K562 (cell line): Measurements from ENCODE around the gene SUMF2. TPM values are rescaled to one million over a fixed set of nuclear protein-coding genes. Genes with fewer than 3 reads are reported as not detected.

Experiments used
- ATAC-seq: fragments of 200-7000 bp; cut with Tn5 transposase; 3 replicates; pipeline ENCODE4 v1.9.1; 2020; ENCODE audit warnings: moderate library complexity
- BruUV-seq: library from RNA; stranded (reverse); fragments of 400-500 nt; replicated peaks from 2 replicates; lab custom pipeline; 2021; lab: Mats Ljungman, UMichigan
- CTCF ChIA-PET: fragments of 300-600 bp; formaldehyde crosslinking; extraction: SDS; loops from one replicate; lab custom pipeline; 2021; ENCODE audit warnings: low intra/inter-chr PET ratio; lab: Yijun Ruan, JAX
- POLR2A ChIA-PET: fragments of 300-600, 350-650 bp; sonication (Branson Sonifier 250); formaldehyde crosslinking; extraction: SDS; loops from one replicate; lab custom pipeline; 2021; ENCODE audit warnings: antibody characterized with exemption, inconsistent platforms; lab: Yijun Ruan, JAX
- DNase-seq, 4 experiments: peaks; one replicate each; pipeline versions ENCODE4 v3.0.0 to v3.0.0-alpha.2; 2011 to 2018; ENCODE audit warnings: low spot score in 3 of 4, mixed read lengths in 3 of 4; ENCODE audit errors: extremely low read depth in 1 of 4
- FAIRE-seq: peaks from 2 replicates; lab custom pipeline; 2011; peaks lifted over from hg19 to GRCh38; lab: Jason Lieb, UNC
- H2AFZ ChIP-seq: 2 replicates; pipeline ENCODE4 v1.6.0; 2011; ENCODE audit warnings: low read depth, low read length, control low read depth, inconsistent platforms
- H3K27ac ChIP-seq: fragments of 200-600 bp; 3 replicates; pipeline ENCODE4 v1.8.0; 2011; ENCODE audit warnings: low read depth, mild to moderate bottlenecking, control low read depth, inconsistent platforms, low read length, moderate library complexity, mixed read lengths; ENCODE audit errors: extremely low read depth
- H3K27me3 ChIP-seq, 2 experiments: fragments of 300-600 bp in 1 of 2; 2 replicates in 1 of 2; 3 replicates in 1 of 2; pipeline versions ENCODE4 v1.6.0 to v1.8.0; 2011; ENCODE audit warnings: inconsistent platforms in 2 of 2, low read length in 2 of 2, mild to moderate bottlenecking in 1 of 2, mixed read lengths in 1 of 2, moderate library complexity in 1 of 2; ENCODE audit not compliant: control insufficient read depth in 2 of 2, insufficient read depth in 2 of 2
- H3K36me3 ChIP-seq: fragments of 300-600 bp; 3 replicates; pipeline ENCODE4 v1.8.0; 2011; ENCODE audit warnings: mild to moderate bottlenecking, low read length, inconsistent platforms; ENCODE audit not compliant: control insufficient read depth, insufficient read depth
- H3K4me1 ChIP-seq, 2 experiments: fragments of 200-600 bp in 1 of 2; replicated peaks in 1 of 2; 2 replicates in 1 of 2; 3 replicates in 1 of 2; pipeline versions ENCODE4 v1.5.1 to v1.8.0; 2011; ENCODE audit warnings: inconsistent platforms in 2 of 2, low read length in 2 of 2, mild to moderate bottlenecking in 1 of 2, mixed read lengths in 1 of 2, moderate library complexity in 1 of 2; ENCODE audit not compliant: control insufficient read depth in 2 of 2, insufficient read depth in 2 of 2
- H3K4me2 ChIP-seq: 2 replicates; pipeline ENCODE4 v1.6.1; 2011; ENCODE audit warnings: low read length, control low read depth, inconsistent platforms, mixed read lengths; ENCODE audit not compliant: insufficient read depth
- H3K4me3 ChIP-seq: fragments of 200-600 bp; sonication (generic), shearing (Covaris generic); 2 replicates; pipeline ENCODE4 v1.5.1; 2016; ENCODE audit warnings: control low read depth, inconsistent platforms
- H3K79me2 ChIP-seq: fragments of 200-600 bp; 3 replicates; pipeline ENCODE4 v1.8.0; 2011; ENCODE audit warnings: low read length, inconsistent platforms; ENCODE audit not compliant: control insufficient read depth, insufficient read depth
- H3K9ac ChIP-seq, 2 experiments: 2 replicates each; pipeline versions ENCODE4 v1.6.0 to v1.6.1; 2011; ENCODE audit warnings: low read depth in 2 of 2, low read length in 2 of 2, control low read depth in 1 of 2, inconsistent platforms in 1 of 2, mild to moderate bottlenecking in 1 of 2, mixed read lengths in 1 of 2; ENCODE audit not compliant: insufficient read depth in 1 of 2
- H3K9me1 ChIP-seq: one replicate; pipeline ENCODE4 v1.6.0; 2011; ENCODE audit warnings: inconsistent platforms, mild to moderate bottlenecking, low read length, moderate library complexity; ENCODE audit not compliant: control insufficient read depth, insufficient read depth
- H3K9me3 ChIP-seq: replicated peaks from 2 replicates; pipeline ENCODE4 v1.5.1; 2011; ENCODE audit warnings: low read depth, low read length, inconsistent platforms; ENCODE audit not compliant: control insufficient read depth, insufficient read depth
- H4K20me1 ChIP-seq: replicated peaks from 2 replicates; pipeline ENCODE4 v1.6.1; 2011; ENCODE audit warnings: low read length, inconsistent platforms, mixed read lengths; ENCODE audit not compliant: control insufficient read depth, insufficient read depth
- CEBPG ChIP-seq, 3 experiments: fragments of 200-800 bp in 1 of 3; sonication (Bioruptor generic) in 1 of 3; sonication (generic) in 1 of 3; formaldehyde crosslinking in 1 of 3; IDR thresholded peaks in 2 of 3; conservative IDR thresholded peaks in 1 of 3; 2 replicates each; pipeline versions ENCODE4 v1.6.1 to v1.8.0; 2016 to 2022; ENCODE audit warnings: missing compliant biosample characterization in 2 of 3, missing genetic modification characterization in 2 of 3, mild to moderate bottlenecking in 1 of 3, missing genetic modification reagents in 1 of 3
- CLOCK ChIP-seq: fragments of 250-450 bp; sonication (Bioruptor Pico); IDR thresholded peaks from 2 replicates; pipeline ENCODE4 v1.4.0; 2020; ENCODE audit warnings: mild to moderate bottlenecking, moderate library complexity, borderline replicate concordance
- E2F5 ChIP-seq: sonication (generic); formaldehyde crosslinking; IDR thresholded peaks from 2 replicates; pipeline ENCODE4 v1.8.0; 2022; ENCODE audit warnings: mild to moderate bottlenecking, missing genetic modification reagents
- ESRRA ChIP-seq: fragments of 450-650 bp; IDR thresholded peaks from 2 replicates; pipeline ENCODE4 v1.6.1; 2014; ENCODE audit warnings: low read depth, mild to moderate bottlenecking, moderate library complexity, borderline replicate concordance
- ETS1 ChIP-seq: conservative IDR thresholded peaks from 2 replicates; pipeline ENCODE4 v1.6.1; 2011; ENCODE audit warnings: low read depth, mild to moderate bottlenecking, low read length; ENCODE audit not compliant: control insufficient read depth
- MBD2 ChIP-seq: sonication (generic); IDR thresholded peaks from 2 replicates; pipeline ENCODE4 v1.6.1; 2016; ENCODE audit warnings: low read depth, borderline replicate concordance
- OTX1 ChIP-seq: fragments of 450-650 bp; formaldehyde crosslinking; IDR thresholded peaks from 2 replicates; pipeline ENCODE4 v1.4.0; 2022; ENCODE audit warnings: mild to moderate bottlenecking
- PRDM10 ChIP-seq: fragments of 450-650 bp; IDR thresholded peaks from 2 replicates; pipeline ENCODE4 v1.6.1; 2018; ENCODE audit not compliant: partially characterized antibody
- SREBF2 ChIP-seq: sonication (generic); formaldehyde crosslinking; IDR thresholded peaks from 2 replicates; pipeline ENCODE4 v1.4.0; 2020; ENCODE audit warnings: mild to moderate bottlenecking, missing genetic modification reagents
- THAP7 ChIP-seq: fragments of 250-450 bp; sonication (Bioruptor Pico); IDR thresholded peaks from 2 replicates; pipeline ENCODE4 v1.5.0; 2021
- ZNF511 ChIP-seq: sonication (generic); formaldehyde crosslinking; IDR thresholded peaks from 2 replicates; pipeline ENCODE4 v1.8.0; 2022; ENCODE audit warnings: mild to moderate bottlenecking, missing genetic modification reagents
- WGBS: fragments of 100-300 bp; shearing (Covaris generic); methylation state at CpG from one replicate; pipeline ENCODE4 v1.1.6; 2016; ENCODE audit warnings: low coverage, mixed read lengths; ENCODE audit not compliant: insufficient coverage; ENCODE audit errors: missing lambda C conversion rate; 5-methylcytosine and 5-hydroxymethylcytosine counted together
- in situ Hi-C: fragments of 300-500 bp; cut with MboI; formaldehyde crosslinking; loops from 4 replicates; pipeline ENCODE4 v1.15.0; 2018; ENCODE audit warnings: inconsistent platforms, mixed read lengths
- intact Hi-C: fragments of 100-400 bp; cut with micrococcal nuclease; formaldehyde crosslinking; loops from 2 replicates; pipeline ENCODE4 v1.14.2; 2022
- polyA plus RNA-seq, 8 experiments: library from polyadenylated mRNA; depleted of rRNA in 4 of 8; stranded (reverse) in 5 of 8; unstranded in 3 of 8; fragments of >200 nt; fragmentation: Nextera tagmentation in 2 of 8; fragmentation: Illumina TruSeq in 1 of 8; extraction: Ambion mirVana in 2 of 8; extraction: Trizol in 1 of 8; gene quantifications; 2 replicates each; pipeline versions ENCODE4 v1.2.1 to v1.2.3, GENCODE V29; 2011 to 2014; ENCODE audit warnings: inconsistent platforms in 1 of 8, missing spikeins in 1 of 8
- total RNA-seq, 7 experiments: library from RNA; depleted of rRNA in 6 of 7; stranded (reverse); fragments of >200 nt in 6 of 7; fragmentation: Illumina TruSeq in 2 of 7; extraction: Trizol in 2 of 7; gene quantifications; 2 replicates each; pipeline versions ENCODE4 v1.2.1 to v1.2.3, GENCODE V29; 2011 to 2021; ENCODE audit warnings: low replicate concordance in 1 of 7

The SUMF2 gene
- total and polyA plus RNA-seq, 9 of the 15 experiments (the other 6 are each of a cell fraction or from before 2014, with no cell fraction given), result 39.0 to 113 (median 67.7) TPM

DNA sequence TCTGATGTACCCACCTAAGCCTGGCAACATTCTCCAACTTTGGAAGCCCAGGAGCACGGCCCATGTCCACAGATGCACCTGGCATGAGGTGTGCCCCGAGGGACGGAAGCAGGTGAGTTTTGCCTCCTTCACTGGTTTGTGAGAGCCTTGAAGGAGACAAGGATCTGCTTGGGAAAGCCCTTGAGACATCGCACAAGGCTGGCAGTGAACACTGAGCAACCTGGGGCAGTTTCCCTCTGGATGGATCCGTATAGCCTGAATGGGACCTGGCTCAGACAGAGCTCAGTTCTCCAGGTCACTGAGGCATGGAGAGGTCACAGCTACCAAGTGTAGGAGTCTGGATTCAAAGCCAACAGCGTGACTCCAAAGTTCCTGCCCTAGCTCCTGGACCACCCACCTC lies 60.9 kb downstream of the SUMF2 start:
- H3K9me1 ChIP-seq, result no peaks in the 10 kb centered on the region
- 64% methylated on average over 4 of the region's 6 CpGs for WGBS
- no peak overlapping the region for H3K4me2 ChIP-seq
- ChIA-PET CTCF (no interaction called here), POLR2A (interaction anchor here (0.8 kb wide), 1 partner anchor 19 kb away, joined by 5 read pairs; the partner anchor contains the start of gene CHCHD2)
- no peaks in the 10 kb centered on the region for H3K9me3 ChIP-seq
- no peaks in the 10 kb centered on the region; a peak in 1 of 5 replicates for H3K4me1 ChIP-seq
- in situ Hi-C loops (no loop called here), intact Hi-C loops (no loop called here)
- no peaks in the 10 kb centered on the region for H3K79me2 ChIP-seq
- no peak overlapping the region for H3K4me3 ChIP-seq
- no peak for FAIRE-seq
- no peaks in the 10 kb centered on the region for H3K27me3 ChIP-seq
- no peak overlapping the region for H3K27ac ChIP-seq
- H3K36me3 ChIP-seq, result no peaks in the 10 kb centered on the region
- no peak overlapping the region for H2AFZ ChIP-seq
- no peaks in the 10 kb centered on the region for H4K20me1 ChIP-seq
- ATAC-seq, result peak; percentile 15
- DNase-seq, result no peak
- peak overlapping the region in 1 of 2 experiments; percentile 35; a peak in 1 of 4 replicates for H3K9ac ChIP-seq
- no TSS peak for BruUV-seq
- no peak for TF ChIP-seq SREBF2 (CRISPR knock-in tag)
- TF ChIP-seq THAP7 (CRISPR knock-in tag), result no peak
- TF ChIP-seq PRDM10, result no peak
- TF ChIP-seq ZNF511 (CRISPR knock-in tag), result no peak
- TF ChIP-seq CLOCK (CRISPR knock-in tag), result no peak
- TF ChIP-seq E2F5 (CRISPR knock-in tag), result no peak
- TF ChIP-seq OTX1, result no peak
- TF ChIP-seq ETS1, result no peak
- no peak for TF ChIP-seq ESRRA
- TF ChIP-seq MBD2, result no peak
- TF ChIP-seq CEBPG (CRISPR knock-in tag; IDR thresholded peaks at IDR 0.05), result no peak
- TF ChIP-seq CEBPG (tag; conservative IDR thresholded peaks at IDR 0.05 in 1 of 2, IDR thresholded peaks at IDR 0.05 in 1 of 2), result no peak
